ENCODE data around the gene EFCAB6.
A peak's percentile ranks its signal among the peaks of the same experiment; 100 is the strongest.

The EFCAB6 gene

GRCh38 chr22:43566561-43567332 lies 245.4 kb downstream of the EFCAB6 start:
- Mint-ChIP-seq H3K9me3 (no peaks in the 10 kb centered on the region), H3K4me1 (no peaks in the 10 kb centered on the region), H3K27ac (peak overlapping the region; percentile 4 to 37), H3K27me3 (peaks cover 20% of the 10 kb centered on the region), H3K4me3 (no peak overlapping the region)
- DNase-seq (no peak), ATAC-seq (no peak)

DNA sequence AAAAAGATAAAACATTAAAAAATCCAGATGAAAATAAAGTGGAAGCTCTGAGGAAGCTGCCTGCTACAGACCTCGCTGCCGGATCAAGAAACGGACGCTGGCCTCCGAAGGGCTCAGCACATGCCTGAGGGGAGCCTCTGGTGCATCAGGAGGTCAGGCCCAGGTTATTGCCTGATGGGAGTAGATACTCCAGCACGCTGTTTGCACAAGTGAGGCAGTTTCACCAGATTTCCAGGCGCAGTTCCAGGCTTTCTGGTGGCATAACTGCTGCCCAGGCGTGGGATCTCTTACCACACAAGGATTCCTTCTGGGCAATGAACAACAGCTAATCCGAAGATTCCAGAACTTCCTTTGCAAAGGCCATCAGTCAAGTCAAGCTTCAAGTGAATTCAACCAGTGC lies 246.1 kb downstream of the EFCAB6 start:
- Mint-ChIP-seq H3K4me3 (no peak overlapping the region), H3K27me3 (peaks cover 20% of the 10 kb centered on the region), H3K4me1 (no peaks in the 10 kb centered on the region), H3K9me3 (no peaks in the 10 kb centered on the region), H3K27ac (no peak overlapping the region)
- DNase-seq (no peak), ATAC-seq (no peak)

DNA sequence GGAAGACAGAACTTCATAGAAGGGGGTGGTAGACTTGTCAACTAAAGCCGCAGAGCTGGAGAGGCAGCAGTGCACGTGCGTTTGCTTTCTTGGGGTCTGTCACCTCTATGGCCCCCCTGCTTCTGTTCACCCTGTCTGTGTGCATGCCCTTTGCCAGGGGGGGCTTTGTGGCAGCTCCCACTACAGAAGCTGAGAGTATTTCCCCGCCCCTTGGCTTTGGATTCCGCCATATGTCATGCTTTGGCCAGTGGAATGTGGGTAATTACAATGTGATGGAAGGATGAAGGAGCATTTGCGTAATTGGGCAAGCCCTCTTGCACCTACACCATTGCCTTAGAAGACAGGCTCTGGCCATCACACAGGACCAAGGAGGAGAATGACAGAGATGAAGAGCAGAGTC lies 247.2 kb downstream of the EFCAB6 start:
- Mint-ChIP-seq H3K27me3 (peaks cover 20% of the 10 kb centered on the region), H3K9me3 (no peaks in the 10 kb centered on the region), H3K27ac (no peak overlapping the region), H3K4me3 (no peak overlapping the region), H3K4me1 (no peaks in the 10 kb centered on the region)
- DNase-seq (no peak), ATAC-seq (no peak)

- no peaks in the 10 kb centered on the region for H3K4me1 Mint-ChIP-seq
- H3K4me3 Mint-ChIP-seq: no peak overlapping the region
- no peaks in the 10 kb centered on the region for H3K9me3 Mint-ChIP-seq
- H3K27ac Mint-ChIP-seq: no peak overlapping the region
- no peak for DNase-seq
- peaks cover 20% of the 10 kb centered on the region for H3K27me3 Mint-ChIP-seq
- ATAC-seq: no peak
Observed at GRCh38 chr22:43563571-43563970, 248.5 kb downstream of the EFCAB6 start.

- peaks cover 17% of the 10 kb centered on the region for H3K27me3 Mint-ChIP-seq
- no peak overlapping the region for H3K27ac Mint-ChIP-seq
- DNase-seq: no peak
- H3K9me3 Mint-ChIP-seq: no peaks in the 10 kb centered on the region
- peak; percentile 23 for ATAC-seq
- no peak overlapping the region for H3K4me3 Mint-ChIP-seq
- H3K4me1 Mint-ChIP-seq: no peaks in the 10 kb centered on the region
Observed at GRCh38 chr22:43562843-43563242, 249.3 kb downstream of the EFCAB6 start.

DNA sequence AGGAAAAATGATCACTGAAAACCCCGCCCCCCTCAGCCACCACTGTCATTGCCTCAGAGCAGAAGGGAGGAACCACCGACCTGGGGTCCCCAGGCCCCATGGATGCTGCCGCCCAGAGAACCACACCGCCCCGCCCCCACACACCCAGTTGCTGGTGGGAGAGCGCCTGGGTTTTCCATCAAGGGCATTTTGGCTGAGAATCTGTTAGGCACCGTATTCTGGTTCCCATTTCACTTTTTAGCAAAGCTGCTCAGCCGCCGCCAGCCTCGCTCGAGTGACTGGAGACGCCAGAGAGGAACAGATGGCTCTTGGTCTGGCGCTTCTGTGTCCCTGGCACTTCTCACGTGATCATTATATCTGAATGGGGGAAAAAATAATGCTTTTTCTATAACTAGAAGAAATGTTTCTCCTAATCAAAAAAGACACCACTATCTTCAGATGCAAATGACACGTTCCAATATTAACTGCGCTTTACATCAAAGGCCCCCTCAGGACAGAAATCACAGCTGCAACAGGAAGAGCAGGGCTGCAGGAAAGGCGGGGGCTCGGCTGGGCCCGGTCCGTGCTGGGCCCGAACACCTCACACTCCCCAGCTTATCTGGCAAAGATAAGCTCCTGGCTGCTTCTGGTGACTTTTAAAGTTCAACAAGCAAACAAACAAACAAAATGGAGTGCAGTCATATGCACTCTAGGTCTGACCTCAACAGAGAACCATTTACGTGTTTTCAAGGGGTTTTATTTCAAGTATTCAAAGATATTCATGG lies 250.5 kb downstream of the EFCAB6 start:
- H3K27me3 Mint-ChIP-seq: peaks cover 6% of the 10 kb centered on the region
- no peaks in the 10 kb centered on the region for H3K9me3 Mint-ChIP-seq
- no peak overlapping the region for H3K4me3 Mint-ChIP-seq
- H3K27ac Mint-ChIP-seq: no peak overlapping the region
- no peak for DNase-seq
- no peak for ATAC-seq
- H3K4me1 Mint-ChIP-seq: no peaks in the 10 kb centered on the region

GRCh38 chr22:43560651-43561050 lies 251.5 kb downstream of the EFCAB6 start:
- DNase-seq (no peak), ATAC-seq (no peak)
- Mint-ChIP-seq H3K4me3 (no peak overlapping the region), H3K4me1 (no peaks in the 10 kb centered on the region), H3K27me3 (no peaks in the 10 kb centered on the region), H3K27ac (no peak overlapping the region), H3K9me3 (no peaks in the 10 kb centered on the region)

GRCh38 chr22:43555561-43556515 lies 256.3 kb downstream of the EFCAB6 start:
- Mint-ChIP-seq H3K4me3 (no peak overlapping the region), H3K9me3 (no peaks in the 10 kb centered on the region), H3K4me1 (no peaks in the 10 kb centered on the region), H3K27ac (no peak overlapping the region), H3K27me3 (peaks cover 9% of the 10 kb centered on the region)
- no peak for ATAC-seq
- DNase-seq: no peak

- DNase-seq: no peak
- Mint-ChIP-seq H3K4me1 (no peaks in the 10 kb centered on the region), H3K27ac (no peak overlapping the region), H3K27me3 (peaks cover 9% of the 10 kb centered on the region), H3K9me3 (no peaks in the 10 kb centered on the region), H3K4me3 (no peak overlapping the region)
- no peak for ATAC-seq
Observed at GRCh38 chr22:43554694-43555365, 257.3 kb downstream of the EFCAB6 start.

DNA sequence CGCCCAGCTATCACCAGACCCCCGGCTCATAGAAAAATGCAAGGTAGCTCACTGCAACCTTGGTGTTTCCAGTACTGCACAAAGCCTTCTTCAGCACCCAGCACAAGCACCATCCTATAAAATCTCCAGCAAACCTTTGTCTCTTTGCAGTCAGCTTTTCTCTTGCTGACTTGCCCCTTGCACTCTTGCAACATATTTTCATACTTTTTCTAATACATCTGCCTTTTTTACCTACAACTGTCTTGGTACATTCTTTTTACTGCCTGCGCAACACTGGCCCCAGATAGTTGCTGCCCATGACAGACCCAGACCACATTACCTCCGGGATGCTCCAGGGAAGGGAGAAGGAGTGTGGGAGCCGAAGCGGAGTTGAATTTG lies 257.9 kb downstream of the EFCAB6 start:
- no peak overlapping the region for H3K27ac Mint-ChIP-seq
- ATAC-seq: no peak
- H3K4me3 Mint-ChIP-seq: no peak overlapping the region
- H3K27me3 Mint-ChIP-seq: peaks cover 9% of the 10 kb centered on the region
- no peaks in the 10 kb centered on the region for H3K9me3 Mint-ChIP-seq
- H3K4me1 Mint-ChIP-seq: no peaks in the 10 kb centered on the region
- no peak for DNase-seq

GRCh38 chr22:43553451-43554258 lies 258.4 kb downstream of the EFCAB6 start:
- ATAC-seq (no peak), DNase-seq (no peak)
- Mint-ChIP-seq H3K4me1 (no peaks in the 10 kb centered on the region), H3K27ac (no peak overlapping the region), H3K4me3 (no peak overlapping the region), H3K27me3 (peaks cover 9% of the 10 kb centered on the region), H3K9me3 (no peaks in the 10 kb centered on the region)

DNA sequence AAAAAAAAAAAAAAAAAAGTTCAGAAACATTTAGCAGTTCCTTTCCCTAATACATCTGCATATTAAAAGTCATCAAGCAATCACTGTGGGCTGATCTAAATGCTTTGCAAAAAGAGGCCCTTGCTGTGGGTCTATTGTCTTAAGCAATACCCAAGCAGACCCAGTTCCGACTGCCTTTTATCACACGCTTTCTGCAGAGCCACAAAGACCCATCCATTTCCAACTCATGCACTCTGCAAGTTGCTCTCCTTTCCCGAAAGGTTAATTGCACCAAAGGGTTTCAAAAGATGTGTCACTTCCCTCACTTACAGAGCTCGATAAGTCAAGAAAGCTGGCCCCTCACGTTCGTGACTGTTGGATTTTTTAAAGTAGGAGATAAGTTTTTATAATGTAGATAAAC lies 261.4 kb downstream of the EFCAB6 start:
- Mint-ChIP-seq H3K27me3 (peaks cover 9% of the 10 kb centered on the region), H3K4me1 (no peaks in the 10 kb centered on the region), H3K9me3 (no peaks in the 10 kb centered on the region), H3K4me3 (no peak overlapping the region), H3K27ac (no peak overlapping the region)
- no peak for ATAC-seq
- DNase-seq: no peak

DNA sequence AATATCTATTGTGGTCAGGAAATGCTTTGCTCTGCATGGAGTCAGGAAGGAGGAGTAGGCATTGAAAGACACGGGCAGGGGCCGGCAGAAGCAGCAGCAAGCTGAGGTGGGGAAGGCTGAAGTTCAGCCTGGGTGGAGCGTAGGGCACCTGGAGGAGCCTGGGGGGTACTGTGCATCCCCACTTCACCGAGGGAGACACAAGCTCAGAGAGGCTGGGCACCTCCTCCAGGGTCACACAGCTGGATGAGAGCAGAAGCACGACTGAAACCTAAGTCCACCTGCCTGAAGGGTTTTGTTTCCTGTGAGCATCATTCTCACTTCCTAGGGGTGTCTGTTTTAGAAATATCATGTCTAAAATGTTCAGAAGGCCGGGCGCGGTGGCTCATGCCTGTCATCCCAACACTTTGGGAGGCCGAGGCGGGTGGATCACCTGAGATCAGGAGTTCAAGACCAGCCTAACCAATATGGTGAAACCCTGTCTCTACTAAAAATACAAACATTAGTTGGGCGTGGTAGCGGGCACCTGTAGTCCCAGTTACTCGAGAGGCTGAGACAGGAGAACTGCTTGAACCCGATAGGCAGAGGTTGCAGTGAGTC lies 262.0 kb downstream of the EFCAB6 start:
- ATAC-seq: no peak
- no peak for DNase-seq
- Mint-ChIP-seq H3K27me3 (peaks cover 9% of the 10 kb centered on the region), H3K4me3 (no peak overlapping the region), H3K27ac (no peak overlapping the region), H3K4me1 (no peaks in the 10 kb centered on the region), H3K9me3 (no peaks in the 10 kb centered on the region)

DNA sequence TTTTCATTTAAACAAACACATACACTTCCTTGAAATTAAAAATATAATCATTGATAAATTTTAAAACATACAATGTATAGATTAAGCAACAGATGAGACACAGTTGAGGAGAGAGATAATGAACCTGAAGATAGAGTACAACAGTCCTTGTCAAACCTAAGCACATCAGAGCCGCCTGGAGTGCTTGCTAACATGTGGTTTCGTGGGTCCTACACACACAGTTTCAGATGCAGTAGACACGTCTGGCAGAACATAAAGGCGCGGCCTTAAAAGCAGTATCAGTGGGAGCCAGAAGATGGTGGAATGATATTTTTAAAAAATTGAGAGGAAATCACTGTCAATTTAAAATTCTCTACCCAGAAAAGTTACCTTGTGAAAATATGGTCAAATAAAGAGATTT lies 265.9 kb downstream of the EFCAB6 start:
- no peak overlapping the region for H3K4me3 Mint-ChIP-seq
- H3K9me3 Mint-ChIP-seq: no peaks in the 10 kb centered on the region
- no peaks in the 10 kb centered on the region for H3K27me3 Mint-ChIP-seq
- no peaks in the 10 kb centered on the region for H3K4me1 Mint-ChIP-seq
- ATAC-seq (no peak), DNase-seq (no peak)
- H3K27ac Mint-ChIP-seq: no peak overlapping the region
